Neural progenitor cell (in vitro differentiated cells): ENCODE data around the gene KRT1. TPM values are rescaled to one million over a fixed set of nuclear protein-coding genes. Genes with fewer than 3 reads are reported as not detected.

ENCODE experiments used
- DNase-seq: peaks from one replicate; pipeline ENCODE4 v3.0.0-alpha.2; 2016; ENCODE audit warnings: low spot score
- H2AFZ ChIP-seq: fragments of 200-600 bp; sonication (generic); replicated peaks from 2 replicates; pipeline ENCODE4 v1.6.1; 2016; ENCODE audit warnings: antibody characterized with exemption
- H3F3A ChIP-seq: fragments of 200-600 bp; sonication (generic); 2 replicates; pipeline ENCODE4 v1.6.1; 2016; ENCODE audit warnings: antibody characterized with exemption, low read depth
- H3K27ac ChIP-seq: fragments of 200-600 bp; sonication (generic); 2 replicates; pipeline ENCODE4 v1.5.1; 2016; ENCODE audit warnings: mild to moderate bottlenecking
- H3K27me3 ChIP-seq: fragments of 200-600 bp; sonication (generic); 2 replicates; pipeline ENCODE4 v1.6.1; 2016; ENCODE audit warnings: mild to moderate bottlenecking, moderate library complexity
- H3K36me3 ChIP-seq: fragments of 200-600 bp; sonication (generic); 2 replicates; pipeline ENCODE4 v1.5.1; 2016
- H3K4me1 ChIP-seq: fragments of 200-600 bp; sonication (generic); 2 replicates; pipeline ENCODE4 v1.6.1; 2016; ENCODE audit warnings: mixed run types
- H3K4me2 ChIP-seq: fragments of 200-600 bp; sonication (generic); 2 replicates; pipeline ENCODE4 v1.6.1; 2016
- H3K4me3 ChIP-seq: fragments of 200-600 bp; sonication (generic); 2 replicates; pipeline ENCODE4 v1.5.1; 2016
- H3K79me2 ChIP-seq: fragments of 200-600 bp; sonication (generic); 2 replicates; pipeline ENCODE4 v1.6.1; 2016; ENCODE audit warnings: low read depth
- H3K9ac ChIP-seq: fragments of 200-600 bp; sonication (generic); 2 replicates; pipeline ENCODE4 v1.6.1; 2016
- H3K9me3 ChIP-seq: fragments of 200-600 bp; sonication (generic); 2 replicates; pipeline ENCODE4 v1.5.1; 2016; ENCODE audit warnings: low read depth
- H4K20me1 ChIP-seq: fragments of 200-600 bp; sonication (generic); 2 replicates; pipeline ENCODE4 v1.6.1; 2016; ENCODE audit warnings: low read depth
- H3K27ac Mint-ChIP-seq: 3 replicates; pipeline ENCODE4 v1.8.0; 2021; ENCODE audit warnings: mixed read lengths
- H3K27me3 Mint-ChIP-seq: 2 replicates; pipeline ENCODE4 v1.8.0; 2022; ENCODE audit warnings: low read depth, mild to moderate bottlenecking, inconsistent platforms, moderate library complexity, mixed read lengths; ENCODE audit not compliant: insufficient read depth
- H3K36me3 Mint-ChIP-seq: 3 replicates; pipeline ENCODE4 v1.8.0; 2021; ENCODE audit warnings: mixed read lengths
- H3K4me1 Mint-ChIP-seq: 3 replicates; pipeline ENCODE4 v1.8.0; 2021; ENCODE audit warnings: mixed read lengths
- H3K4me3 Mint-ChIP-seq: 3 replicates; pipeline ENCODE4 v1.8.0; 2021; ENCODE audit warnings: mild to moderate bottlenecking, moderate library complexity, mixed read lengths
- H3K9me3 Mint-ChIP-seq: 3 replicates; pipeline ENCODE4 v1.8.0; 2020; ENCODE audit warnings: mixed read lengths
- EZH2 ChIP-seq: fragments of 200-600 bp; sonication (generic); IDR thresholded peaks from 2 replicates; pipeline ENCODE4 v1.6.1; 2017; ENCODE audit warnings: antibody characterized with exemption, mild to moderate bottlenecking, moderate library complexity
- EZH2phosphoT487 ChIP-seq: fragments of 200-600 bp; sonication (generic); IDR thresholded peaks from 2 replicates; pipeline ENCODE4 v1.6.1; 2017; ENCODE audit warnings: antibody characterized with exemption
- total RNA-seq: library from RNA; depleted of rRNA; stranded (reverse); fragments of >200 nt; gene quantifications from 2 replicates; pipeline ENCODE4 v1.2.3, GENCODE V29; 2015; ENCODE audit warnings: low replicate concordance
- TF ChIP-seq, protein P1 (sequence below): fragments of 200-600 bp; sonication (generic); IDR thresholded peaks from 2 replicates; pipeline ENCODE4 v1.5.1; 2017; ENCODE audit warnings: antibody characterized with exemption, mild to moderate bottlenecking

KRT1 gene
- total RNA-seq, 1 donor from 2014 or later, result not detected

DNA sequence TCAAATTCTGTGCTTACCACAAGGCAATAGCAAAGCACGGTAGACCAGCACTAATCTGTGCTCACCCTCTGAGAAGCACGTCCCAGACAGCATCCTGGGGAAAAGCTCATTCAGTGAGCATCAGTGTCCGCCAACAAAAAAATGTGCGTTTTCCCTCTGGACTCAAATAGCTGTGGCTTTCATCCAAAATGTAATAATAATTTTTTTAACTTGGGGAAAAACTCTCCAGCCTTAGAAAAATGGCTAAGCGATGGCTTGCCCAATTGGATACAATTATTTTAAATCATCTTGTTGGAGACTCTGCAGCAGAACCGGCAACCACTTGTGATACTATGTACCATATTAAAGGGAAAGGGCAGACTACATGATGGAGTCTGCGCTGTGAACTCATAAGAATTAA lies 24.3 kb upstream of the KRT1 start:
- H3K4me3 ChIP-seq, result no peak overlapping the region
- no peak overlapping the region for H3K4me2 ChIP-seq
- no peaks in the 10 kb centered on the region for H3K79me2 ChIP-seq
- H3K36me3 ChIP-seq, result no peaks in the 10 kb centered on the region
- H2AFZ ChIP-seq, result no peak overlapping the region
- peaks cover 20% of the 10 kb centered on the region for H3K27me3 ChIP-seq
- H3K27me3 Mint-ChIP-seq, result peaks cover 9% of the 10 kb centered on the region
- peaks cover 17% of the 10 kb centered on the region for H3K4me1 Mint-ChIP-seq
- H3K27ac Mint-ChIP-seq, result no peak overlapping the region
- H3K4me1 ChIP-seq, result peaks cover 12% of the 10 kb centered on the region
- no peak overlapping the region for H3K27ac ChIP-seq
- no peaks in the 10 kb centered on the region for H3F3A ChIP-seq
- DNase-seq, result no peak
- H4K20me1 ChIP-seq, result no peaks in the 10 kb centered on the region
- no peaks in the 10 kb centered on the region for H3K9me3 ChIP-seq
- H3K4me3 Mint-ChIP-seq, result no peak overlapping the region
- H3K36me3 Mint-ChIP-seq, result no peaks in the 10 kb centered on the region
- TF ChIP-seq, protein P1, sequence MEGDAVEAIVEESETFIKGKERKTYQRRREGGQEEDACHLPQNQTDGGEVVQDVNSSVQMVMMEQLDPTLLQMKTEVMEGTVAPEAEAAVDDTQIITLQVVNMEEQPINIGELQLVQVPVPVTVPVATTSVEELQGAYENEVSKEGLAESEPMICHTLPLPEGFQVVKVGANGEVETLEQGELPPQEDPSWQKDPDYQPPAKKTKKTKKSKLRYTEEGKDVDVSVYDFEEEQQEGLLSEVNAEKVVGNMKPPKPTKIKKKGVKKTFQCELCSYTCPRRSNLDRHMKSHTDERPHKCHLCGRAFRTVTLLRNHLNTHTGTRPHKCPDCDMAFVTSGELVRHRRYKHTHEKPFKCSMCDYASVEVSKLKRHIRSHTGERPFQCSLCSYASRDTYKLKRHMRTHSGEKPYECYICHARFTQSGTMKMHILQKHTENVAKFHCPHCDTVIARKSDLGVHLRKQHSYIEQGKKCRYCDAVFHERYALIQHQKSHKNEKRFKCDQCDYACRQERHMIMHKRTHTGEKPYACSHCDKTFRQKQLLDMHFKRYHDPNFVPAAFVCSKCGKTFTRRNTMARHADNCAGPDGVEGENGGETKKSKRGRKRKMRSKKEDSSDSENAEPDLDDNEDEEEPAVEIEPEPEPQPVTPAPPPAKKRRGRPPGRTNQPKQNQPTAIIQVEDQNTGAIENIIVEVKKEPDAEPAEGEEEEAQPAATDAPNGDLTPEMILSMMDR, result no peak
- TF ChIP-seq EZH2, result no peak
- TF ChIP-seq EZH2phosphoT487, result no peak
- no peaks in the 10 kb centered on the region for H3K9me3 Mint-ChIP-seq
- H3K9ac ChIP-seq, result no peak overlapping the region

DNA sequence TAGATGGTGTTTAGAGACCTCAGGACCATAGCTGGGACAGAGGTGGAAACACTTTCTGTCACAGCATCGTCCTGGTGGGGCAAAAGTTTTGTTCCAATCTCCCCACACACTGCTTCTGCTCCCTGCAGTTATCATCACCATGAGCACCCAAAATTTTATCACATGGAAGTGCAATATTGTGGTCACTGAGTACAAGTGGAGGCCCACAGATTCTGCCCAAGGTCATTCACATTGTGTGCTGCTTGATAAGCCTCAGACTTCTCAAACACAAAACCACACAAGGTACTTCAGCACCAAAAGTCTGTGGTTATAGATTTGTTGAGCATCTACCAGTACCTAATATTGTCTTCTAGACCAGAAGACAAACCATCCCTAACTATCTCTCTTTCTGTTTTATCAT lies 23.7 kb upstream of the KRT1 start:
- H3K4me3 ChIP-seq, result no peak overlapping the region
- no peaks in the 10 kb centered on the region for H3K79me2 ChIP-seq
- TF ChIP-seq EZH2phosphoT487 (no peak), EZH2 (no peak)
- TF ChIP-seq, protein P1, result no peak
- H3K27me3 ChIP-seq, result peaks cover 20% of the 10 kb centered on the region
- H3K9me3 ChIP-seq, result no peaks in the 10 kb centered on the region
- H2AFZ ChIP-seq, result no peak overlapping the region
- no peak overlapping the region for H3K9ac ChIP-seq
- Mint-ChIP-seq H3K36me3 (no peaks in the 10 kb centered on the region), H3K4me1 (peaks cover 18% of the 10 kb centered on the region), H3K27ac (no peak overlapping the region), H3K27me3 (peaks cover 9% of the 10 kb centered on the region), H3K9me3 (no peaks in the 10 kb centered on the region), H3K4me3 (no peak overlapping the region)
- H3K27ac ChIP-seq, result no peak overlapping the region
- H3F3A ChIP-seq, result no peaks in the 10 kb centered on the region
- no peaks in the 10 kb centered on the region for H4K20me1 ChIP-seq
- DNase-seq, result no peak
- no peaks in the 10 kb centered on the region for H3K36me3 ChIP-seq
- H3K4me2 ChIP-seq, result no peak overlapping the region
- peaks cover 14% of the 10 kb centered on the region for H3K4me1 ChIP-seq

DNA sequence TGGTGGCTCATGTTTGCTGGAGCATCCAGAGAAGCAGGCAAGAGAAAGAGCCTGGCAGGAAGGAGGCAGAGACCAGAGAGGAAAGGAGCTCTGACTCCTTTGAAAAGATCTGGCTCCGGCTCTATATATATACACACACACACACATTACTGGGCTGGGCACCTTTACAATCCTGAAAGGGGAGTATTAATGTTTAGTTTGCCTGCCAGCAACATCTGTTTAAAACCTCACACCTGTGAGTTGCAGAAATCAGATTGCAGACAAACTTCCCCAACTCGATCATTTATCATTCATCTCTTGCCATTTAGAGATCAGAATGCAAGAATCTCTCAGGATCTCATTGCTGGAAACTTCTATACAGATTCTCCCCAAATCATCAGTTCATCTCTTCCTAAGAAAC lies 23.2 kb upstream of the KRT1 start, which contains the start of gene KRT77:
KRT77 (minus strand) TSS at position 101 of the 400 bp plus-strand sequence; CDS start at position 11, 90 bp downstream.
- no peak within 1 kb of the TSS for H2AFZ ChIP-seq
- no peak within 1 kb of the TSS for H3K27ac ChIP-seq
- no peak for TF ChIP-seq EZH2
- TF ChIP-seq EZH2phosphoT487, result no peak
- TF ChIP-seq, protein P1, result no peak
- Mint-ChIP-seq H3K4me3 (no peak within 1 kb of the TSS), H3K27ac (no peak within 1 kb of the TSS), H3K4me1 (peaks cover 18% of the 10 kb centered on the region), H3K9me3 (no peaks in the 10 kb centered on the region), H3K36me3 (no peaks in the 10 kb centered on the region), H3K27me3 (peaks cover 11% of the 10 kb centered on the region)
- no peaks in the 10 kb centered on the region for H4K20me1 ChIP-seq
- no peak within 1 kb of the TSS for H3K9ac ChIP-seq
- H3F3A ChIP-seq, result no peaks in the 10 kb centered on the region
- peaks cover 20% of the 10 kb centered on the region for H3K27me3 ChIP-seq
- H3K36me3 ChIP-seq, result no peaks in the 10 kb centered on the region
- no peak within 1 kb of the TSS for H3K4me2 ChIP-seq
- no peak for DNase-seq
- H3K4me1 ChIP-seq, result peaks cover 16% of the 10 kb centered on the region
- no peaks in the 10 kb centered on the region for H3K79me2 ChIP-seq
- H3K4me3 ChIP-seq, result no peak within 1 kb of the TSS
- no peaks in the 10 kb centered on the region for H3K9me3 ChIP-seq
